Ectodermal cell (in vitro differentiated cells): ENCODE results near the gene CSNK1G2. TPM values are rescaled to one million over a fixed set of nuclear protein-coding genes. Genes with fewer than 3 reads are reported as not detected.

ENCODE experiments used
- H3K27ac ChIP-seq: 2 replicates; pipeline ENCODE4 v1.7.0; 2013; ENCODE audit warnings: mild to moderate bottlenecking, low read depth, low read length; ENCODE audit not compliant: insufficient read depth, poor library complexity, severe bottlenecking
- H3K27me3 ChIP-seq: 2 replicates; pipeline ENCODE4 v1.7.0; 2013; ENCODE audit warnings: mild to moderate bottlenecking, low read length; ENCODE audit not compliant: insufficient read depth, control insufficient read depth, poor library complexity, severe bottlenecking
- H3K36me3 ChIP-seq: one replicate; pipeline ENCODE4 v1.7.0; 2013; ENCODE audit warnings: low read length; ENCODE audit not compliant: control insufficient read depth, insufficient read depth
- H3K4me1 ChIP-seq: one replicate; pipeline ENCODE4 v1.7.0; 2013; ENCODE audit warnings: low read length; ENCODE audit not compliant: control insufficient read depth, insufficient read depth
- H3K4me3 ChIP-seq: 2 replicates; pipeline ENCODE4 v1.7.0; 2013; ENCODE audit warnings: low read depth, low read length, control low read depth; ENCODE audit not compliant: insufficient read depth
- H3K9me3 ChIP-seq: 2 replicates; pipeline ENCODE4 v1.7.0; 2013; ENCODE audit warnings: mild to moderate bottlenecking, low read length, moderate library complexity; ENCODE audit not compliant: control insufficient read depth
- WGBS, 2 experiments: methylation state at CpG; one replicate each; pipeline ENCODE4 v1.1.7; 2013; ENCODE audit warnings: missing lambda C conversion rate in 2 of 2; 5-methylcytosine and 5-hydroxymethylcytosine counted together
- polyA plus RNA-seq, 4 experiments: library from polyadenylated mRNA; stranded (reverse); fragments of 50-300 nt; gene quantifications; one replicate each; pipeline ENCODE4 v1.2.3, GENCODE V29; 2013

Gene CSNK1G2
- 127 TPM for polyA plus RNA-seq (2013, experiment 1 of 4)
- polyA plus RNA-seq (2013, experiment 2 of 4) = 125 TPM
- 89.4 TPM for polyA plus RNA-seq (2013, experiment 3 of 4)
- 92.9 TPM for polyA plus RNA-seq (2013, experiment 4 of 4)

DNA sequence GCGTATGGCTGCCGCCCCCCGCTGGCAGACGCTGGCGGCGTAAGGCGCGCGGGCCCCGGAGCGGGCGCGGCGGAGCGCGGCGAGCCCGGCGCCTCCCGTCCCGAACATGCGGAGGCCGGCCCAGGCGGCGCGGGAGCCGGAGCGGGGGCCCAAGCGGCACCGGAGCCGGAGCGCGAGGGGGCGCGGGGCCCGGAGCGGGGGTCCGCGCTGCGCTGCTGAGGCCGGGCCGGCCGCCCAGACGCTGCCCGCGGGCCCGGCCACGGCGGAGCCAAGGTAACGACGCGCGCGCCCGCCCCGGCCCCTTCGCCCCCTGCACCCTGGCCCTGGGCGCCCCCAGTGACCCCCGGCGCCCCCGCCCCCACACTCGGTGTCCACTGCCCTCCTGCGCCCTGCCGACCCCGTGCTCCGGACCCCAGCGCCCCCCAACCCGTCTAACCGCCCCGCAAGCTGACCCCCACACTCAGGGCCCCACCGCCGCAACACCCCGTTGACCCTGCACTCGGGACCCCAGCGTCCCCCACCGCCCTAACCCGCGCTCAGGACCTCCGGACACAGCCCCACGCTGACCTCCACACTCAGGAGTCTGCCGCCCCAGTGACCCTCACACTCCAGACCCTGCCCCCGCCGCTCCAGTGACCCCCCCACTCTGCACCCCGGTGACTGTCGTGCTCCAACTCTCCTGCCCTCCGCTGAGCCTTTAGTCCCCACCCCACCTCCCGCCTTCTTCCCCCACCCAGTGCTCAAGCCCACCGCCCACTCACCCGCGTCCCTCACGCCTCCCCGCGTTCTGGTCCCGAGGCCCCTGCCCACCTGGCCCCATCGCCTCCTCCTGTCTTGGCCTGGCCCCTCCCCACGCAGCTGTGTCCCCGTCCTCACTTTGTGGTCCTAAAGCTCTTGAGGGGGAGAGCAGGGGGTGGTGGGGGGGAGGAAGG lies at the start of gene CSNK1G2:
CSNK1G2 (plus strand) TSS at position 27 of the 932 bp plus-strand sequence. CDS start 28,601 bp downstream, outside the sequence.
- Histone ChIP-seq H3K36me3 (no peaks in the 10 kb centered on the region), H3K27ac (peak within 1 kb of the TSS; percentile 88), H3K27me3 (no peaks in the 10 kb centered on the region), H3K4me3 (peak within 1 kb of the TSS; percentile 81), H3K4me1 (peaks cover 11% of the 10 kb centered on the region), H3K9me3 (no peaks in the 10 kb centered on the region)
- 0% methylated on average over 96 to 97 of the region's 97 CpGs for WGBS, 2 experiments

GRCh38 chr19:1893791-1894190 lies 47.2 kb upstream of the CSNK1G2 start:
- peaks cover 2% of the 10 kb centered on the region for H3K4me1 ChIP-seq
- H3K27ac ChIP-seq = no peak overlapping the region
- no peaks in the 10 kb centered on the region for H3K36me3 ChIP-seq
- no peak overlapping the region for H3K4me3 ChIP-seq
- WGBS, 2 experiments = 58 to 61% methylated on average over 14 to 15 of the region's 17 CpGs
- H3K9me3 ChIP-seq = no peaks in the 10 kb centered on the region
- no peaks in the 10 kb centered on the region for H3K27me3 ChIP-seq

DNA sequence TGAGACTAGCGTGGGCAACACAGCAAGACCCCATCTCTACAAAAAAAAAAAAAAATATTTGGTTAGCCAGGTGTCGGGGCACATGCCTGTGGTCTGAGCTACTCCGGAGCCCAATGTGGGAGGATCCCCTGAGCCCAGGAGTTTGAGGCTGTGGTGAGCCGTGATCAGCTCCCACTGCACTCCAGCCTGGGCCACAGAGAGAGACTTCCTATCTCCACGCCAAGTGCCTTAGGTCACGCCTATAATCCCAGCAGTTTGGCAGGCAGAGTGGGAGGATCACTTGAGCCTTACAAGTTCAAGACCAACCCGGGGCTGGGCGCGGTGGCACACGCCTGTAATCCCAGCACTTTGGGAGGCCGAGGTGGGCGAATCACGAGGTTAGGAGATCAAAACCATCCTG lies 44.5 kb upstream of the CSNK1G2 start:
- H3K27ac ChIP-seq = no peak overlapping the region
- no peaks in the 10 kb centered on the region for H3K27me3 ChIP-seq
- H3K36me3 ChIP-seq = no peaks in the 10 kb centered on the region
- no peaks in the 10 kb centered on the region for H3K9me3 ChIP-seq
- H3K4me1 ChIP-seq = peaks cover 2% of the 10 kb centered on the region
- H3K4me3 ChIP-seq = no peak overlapping the region
- WGBS, 2 experiments = 90 to 91% methylated on average over 13 of the region's 13 CpGs

DNA sequence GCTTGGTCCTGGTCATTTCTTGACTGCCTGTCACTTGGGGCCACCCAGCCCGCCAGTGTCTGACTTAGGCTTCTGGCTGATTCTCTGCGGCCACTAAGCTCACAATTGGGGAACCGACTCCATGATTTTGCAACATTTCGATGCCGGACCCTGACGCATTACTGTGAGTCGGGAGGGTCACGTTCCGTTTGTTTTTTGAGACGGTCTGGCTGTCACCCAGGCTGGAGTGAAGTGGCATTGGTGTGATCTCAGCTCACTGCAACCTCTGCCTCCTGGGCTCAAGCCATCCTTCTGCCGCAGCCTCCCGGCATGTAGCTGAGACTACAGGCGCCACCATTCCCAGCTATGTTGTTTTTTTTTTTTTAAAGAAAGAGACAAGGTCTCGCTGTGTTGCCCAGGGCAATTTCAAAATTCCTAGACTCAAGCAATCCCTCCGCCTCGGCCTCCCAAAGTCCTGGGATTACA lies 39.0 kb upstream of the CSNK1G2 start:
- H3K9me3 ChIP-seq = no peaks in the 10 kb centered on the region
- no peaks in the 10 kb centered on the region for H3K27me3 ChIP-seq
- no peak overlapping the region for H3K4me3 ChIP-seq
- no peaks in the 10 kb centered on the region for H3K36me3 ChIP-seq
- 94% methylated on average over 16 of the region's 16 CpGs for WGBS, 2 experiments
- no peak overlapping the region for H3K27ac ChIP-seq
- peaks cover 8% of the 10 kb centered on the region for H3K4me1 ChIP-seq

DNA sequence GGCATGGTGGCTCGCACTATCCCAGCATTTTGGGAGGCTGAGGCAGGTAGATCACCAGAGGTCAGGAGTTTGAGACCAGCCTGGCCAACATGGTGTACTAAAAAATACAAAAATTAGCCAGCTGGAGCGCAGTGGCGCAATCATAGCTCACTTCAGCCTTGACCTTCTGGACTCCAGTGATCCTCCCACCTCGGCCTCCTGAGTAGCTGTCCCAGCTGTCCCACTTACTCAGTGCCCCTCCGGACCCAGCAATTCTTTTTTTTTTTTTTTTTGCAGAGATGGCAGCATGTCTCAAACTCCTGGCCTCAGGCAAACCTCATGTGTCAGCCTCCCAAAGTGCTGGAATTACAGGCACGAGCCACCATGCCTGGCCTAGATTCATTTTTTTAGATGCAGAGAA lies 38.0 kb upstream of the CSNK1G2 start:
- 85 to 88% methylated on average over 6 of the region's 6 CpGs for WGBS, 2 experiments
- Histone ChIP-seq H3K27me3 (no peaks in the 10 kb centered on the region), H3K9me3 (no peaks in the 10 kb centered on the region), H3K4me1 (peaks cover 6% of the 10 kb centered on the region), H3K4me3 (no peak overlapping the region), H3K36me3 (peaks cover 6% of the 10 kb centered on the region), H3K27ac (no peak overlapping the region)

DNA sequence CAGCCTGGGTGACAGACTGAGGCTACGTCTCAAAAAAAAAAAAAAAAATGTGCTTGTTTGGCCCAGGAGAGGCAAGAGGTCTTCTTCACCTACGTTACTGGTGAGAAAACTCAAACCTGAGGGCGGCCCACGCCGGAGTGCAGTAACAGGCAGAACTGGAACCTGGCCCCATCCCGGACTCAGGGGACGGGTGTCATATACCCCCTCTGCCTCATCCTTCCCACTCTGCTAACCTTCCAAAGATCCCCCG lies 36.2 kb upstream of the CSNK1G2 start:
- Histone ChIP-seq H3K27me3 (no peaks in the 10 kb centered on the region), H3K4me1 (peaks cover 6% of the 10 kb centered on the region), H3K4me3 (no peak overlapping the region), H3K36me3 (peaks cover 7% of the 10 kb centered on the region), H3K9me3 (no peaks in the 10 kb centered on the region), H3K27ac (peak overlapping the region; percentile 76)
- 51 to 52% methylated on average over 8 of the region's 8 CpGs for WGBS, 2 experiments

GRCh38 chr19:1905110-1905862 lies 35.7 kb upstream of the CSNK1G2 start, which contains the start of the genes ADAT3 and SCAMP4:
TSS of gene ADAT3 (plus strand) at chr19:1905399. CDS start at chr19:1912048, 6,649 bp downstream.
TSS of gene SCAMP4 (plus strand) at chr19:1905399. CDS start at chr19:1915020, 9,621 bp downstream.
- Histone ChIP-seq H3K9me3 (no peaks in the 10 kb centered on the region), H3K27me3 (no peaks in the 10 kb centered on the region), H3K4me1 (peaks cover 6% of the 10 kb centered on the region), H3K36me3 (peaks cover 7% of the 10 kb centered on the region), H3K27ac (peak within 1 kb of the TSS; percentile 82), H3K4me3 (peak within 1 kb of the TSS; percentile 60)
- 1 to 2% methylated on average over 92 of the region's 92 CpGs for WGBS, 2 experiments

GRCh38 chr19:1905863-1906375 lies 35.1 kb upstream of the CSNK1G2 start:
- H3K4me3 ChIP-seq = peak overlapping the region; percentile 60
- peaks cover 6% of the 10 kb centered on the region for H3K4me1 ChIP-seq
- 87 to 89% methylated on average over 15 of the region's 15 CpGs for WGBS, 2 experiments
- no peaks in the 10 kb centered on the region for H3K27me3 ChIP-seq
- H3K27ac ChIP-seq = peak overlapping the region; percentile 36
- peaks cover 7% of the 10 kb centered on the region for H3K36me3 ChIP-seq
- H3K9me3 ChIP-seq = no peaks in the 10 kb centered on the region

DNA sequence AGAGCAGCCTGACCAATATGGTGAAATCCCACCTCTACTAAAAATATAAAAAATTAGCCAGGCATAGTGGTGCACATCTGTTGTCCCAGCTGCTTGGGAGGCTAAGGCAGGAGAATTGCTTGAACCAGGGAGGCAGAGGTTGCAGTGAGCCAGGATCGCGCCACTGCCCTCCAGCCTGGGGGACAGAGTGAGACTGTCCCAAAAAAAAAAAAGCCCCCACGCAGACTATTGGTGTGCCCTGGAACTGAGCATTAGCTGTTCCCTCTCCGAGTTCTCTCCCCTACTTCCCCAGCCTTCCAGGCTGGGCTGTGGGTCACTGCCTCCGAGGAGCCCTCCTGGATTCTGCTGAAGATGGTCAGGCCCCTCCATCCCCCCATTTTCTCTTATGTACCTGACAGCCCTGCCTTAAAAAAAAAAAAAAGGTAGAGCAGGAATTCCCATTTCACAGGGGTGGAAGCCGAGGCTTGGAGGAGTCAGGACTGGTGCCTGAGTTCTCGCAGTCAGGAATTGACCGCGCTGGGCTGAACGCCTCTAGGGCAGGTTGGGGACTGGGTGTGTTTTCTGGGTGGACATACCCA lies 33.9 kb upstream of the CSNK1G2 start:
- WGBS, 2 experiments = 87 to 90% methylated on average over 10 of the region's 10 CpGs
- H3K4me1 ChIP-seq = peaks cover 6% of the 10 kb centered on the region
- no peaks in the 10 kb centered on the region for H3K27me3 ChIP-seq
- no peak overlapping the region for H3K4me3 ChIP-seq
- H3K9me3 ChIP-seq = no peaks in the 10 kb centered on the region
- H3K36me3 ChIP-seq = peaks cover 9% of the 10 kb centered on the region
- no peak overlapping the region for H3K27ac ChIP-seq
